ENCODE data around the gene PDE4D.

GRCh38 chr5:59253625-59254024, 639.9 kb downstream of the PDE4D start:
- no peak for TF ChIP-seq CTCF (IDR thresholded peaks at IDR 0.05)
- no peak for TF ChIP-seq POLR2A (IDR thresholded peaks at IDR 0.05)
